GM12864 (cell line): Measurements from ENCODE around the gene OR2L13.
"Not testable (repeated sequence)": the region's sequence is repeated elsewhere in the genome, so short reads cannot be mapped to it uniquely, and the experiment has no call there.

ENCODE experiments used
- DNase-seq: peaks from one replicate; pipeline ENCODE4 v3.0.0-alpha.2; 2011; ENCODE audit warnings: low read depth
- H3K4me3 ChIP-seq: 2 replicates; pipeline ENCODE4 v1.5.1; 2011; ENCODE audit warnings: mild to moderate bottlenecking, low read depth, low read length, control low read depth
- CTCF ChIP-seq: IDR thresholded peaks from 2 replicates; pipeline ENCODE4 v1.5.1; 2011; ENCODE audit warnings: low read depth, mild to moderate bottlenecking, moderate library complexity, low read length, control low read depth, inconsistent platforms; ENCODE audit errors: missing control alignments

Gene OR2L13

GRCh38 chr1:248065604-248066003 lies 29.4 kb upstream of the OR2L13 start:
- TF ChIP-seq CTCF, result no peak
- no peak for DNase-seq
- no peak overlapping the region for H3K4me3 ChIP-seq

- not testable (repeated sequence) for DNase-seq, H3K4me3 ChIP-seq
Observed at GRCh38 chr1:248083864-248084263, 11.1 kb upstream of the OR2L13 start.

- no peak overlapping the region for H3K4me3 ChIP-seq
Observed at GRCh38 chr1:248098529-248098928, 3.5 kb downstream of the OR2L13 start.

GRCh38 chr1:248102847-248103246 lies 7.9 kb downstream of the OR2L13 start:
- DNase-seq, result no peak
- H3K4me3 ChIP-seq, result no peak overlapping the region
- TF ChIP-seq CTCF, result no peak

More at GRCh38 chr1:248098529-248098928, 3.5 kb downstream of the OR2L13 start:
- TF ChIP-seq CTCF, result no peak
- DNase-seq, result no peak

- no peak for TF ChIP-seq CTCF
- no peak overlapping the region for H3K4me3 ChIP-seq
- DNase-seq, result no peak
Observed at GRCh38 chr1:248111157-248111556, 16.2 kb downstream of the OR2L13 start.

GRCh38 chr1:248114890-248115289 lies 19.9 kb downstream of the OR2L13 start:
- TF ChIP-seq CTCF, result no peak
- H3K4me3 ChIP-seq, result no peak overlapping the region
- DNase-seq, result no peak

- DNase-seq, result no peak
Observed at GRCh38 chr1:248127653-248128052, 32.7 kb downstream of the OR2L13 start.

More at GRCh38 chr1:248127653-248128052, 32.7 kb downstream of the OR2L13 start:
- no peak for TF ChIP-seq CTCF
- no peak overlapping the region for H3K4me3 ChIP-seq
